K562 (cell line): Measurements from ENCODE around the gene SECISBP2. TPM values are rescaled to one million over a fixed set of nuclear protein-coding genes. Genes with fewer than 3 reads are reported as not detected.

Source experiments
- HDAC6 ChIP-seq: IDR thresholded peaks from 2 replicates; pipeline ENCODE4 v1.6.1; 2012; ENCODE audit warnings: low read depth, mild to moderate bottlenecking, control low read depth, inconsistent platforms, low read length, moderate library complexity
- KAT7 ChIP-seq: sonication (generic); formaldehyde crosslinking; IDR thresholded peaks from 2 replicates; pipeline ENCODE4 v1.8.0; 2022; ENCODE audit warnings: missing genetic modification reagents, mild to moderate bottlenecking, borderline replicate concordance
- MECOM ChIP-seq: fragments of 250-450 bp; sonication (Bioruptor Pico); IDR thresholded peaks from 2 replicates; pipeline ENCODE4 v1.8.0; 2022; ENCODE audit warnings: inconsistent platforms
- RNF2 ChIP-seq: sonication (generic); IDR thresholded peaks from 2 replicates; pipeline ENCODE4 v1.6.1; 2016
- SIN3B ChIP-seq: fragments of 450-650 bp; IDR thresholded peaks from 2 replicates; pipeline ENCODE4 v1.6.1; 2017; ENCODE audit warnings: low read depth, mild to moderate bottlenecking, moderate library complexity
- TEAD1 ChIP-seq, 2 experiments: fragments of 450-650 bp in 1 of 2; sonication (generic) in 1 of 2; formaldehyde crosslinking; IDR thresholded peaks; 2 replicates each; pipeline versions ENCODE4 v1.4.0 to v1.8.0; 2020 to 2022; ENCODE audit warnings: mild to moderate bottlenecking in 2 of 2, missing genetic modification reagents in 1 of 2
- THRB ChIP-seq: fragments of 450-650 bp; formaldehyde crosslinking; conservative IDR thresholded peaks from 2 replicates; pipeline ENCODE4 v1.4.0; 2022; ENCODE audit warnings: mild to moderate bottlenecking, missing genetic modification characterization
- UBTF ChIP-seq, 2 experiments: IDR thresholded peaks; 2 replicates each; pipeline ENCODE4 v1.6.1; 2012; ENCODE audit warnings: improper control_type of control experiment in 2 of 2, low read depth in 2 of 2, low read length in 2 of 2, borderline replicate concordance in 1 of 2
- ZBTB2 ChIP-seq: fragments of 450-650 bp; IDR thresholded peaks from 2 replicates; pipeline ENCODE4 v1.6.1; 2016; ENCODE audit warnings: antibody characterized with exemption
- ZBTB5 ChIP-seq: fragments of 450-650 bp; IDR thresholded peaks from 2 replicates; pipeline ENCODE4 v1.6.1; 2017; ENCODE audit warnings: antibody characterized with exemption
- polyA plus RNA-seq, 8 experiments: library from polyadenylated mRNA; depleted of rRNA in 4 of 8; stranded (reverse) in 5 of 8; unstranded in 3 of 8; fragments of >200 nt; fragmentation: Nextera tagmentation in 2 of 8; fragmentation: Illumina TruSeq in 1 of 8; extraction: Ambion mirVana in 2 of 8; extraction: Trizol in 1 of 8; gene quantifications; 2 replicates each; pipeline versions ENCODE4 v1.2.1 to v1.2.3, GENCODE V29; 2011 to 2014; ENCODE audit warnings: inconsistent platforms in 1 of 8, missing spikeins in 1 of 8
- total RNA-seq, 7 experiments: library from RNA; depleted of rRNA in 6 of 7; stranded (reverse); fragments of >200 nt in 6 of 7; fragmentation: Illumina TruSeq in 2 of 7; extraction: Trizol in 2 of 7; gene quantifications; 2 replicates each; pipeline versions ENCODE4 v1.2.1 to v1.2.3, GENCODE V29; 2011 to 2021; ENCODE audit warnings: low replicate concordance in 1 of 7

The SECISBP2 gene
- total and polyA plus RNA-seq, 9 of the 15 experiments (the other 6 are each of a cell fraction or from before 2014, with no cell fraction given): 3.2 to 41.6 (median 26.1) TPM

GRCh38 chr9:89293014-89293413 is 25.3 kb upstream of the SECISBP2 start (continued):
- no peak for TF ChIP-seq UBTF (IDR thresholded peaks at IDR 0.05; ENCODE audit: borderline replicate concordance in 1 of 2, low read depth in 2 of 2, low read length in 2 of 2)
- no peak for TF ChIP-seq TEAD1 (CRISPR knock-in tag; IDR thresholded peaks at IDR 0.05)
- no peak for TF ChIP-seq SIN3B
- no peak for TF ChIP-seq KAT7 (CRISPR knock-in tag)
- no peak for TF ChIP-seq THRB (CRISPR knock-in tag)
- TF ChIP-seq HDAC6: no peak
- TF ChIP-seq MECOM (CRISPR knock-in tag): no peak
- no peak for TF ChIP-seq RNF2
- TF ChIP-seq ZBTB5: no peak
- TF ChIP-seq ZBTB2: no peak
